Mesodermal cell (in vitro differentiated cells): ENCODE results near the gene KRTAP10-1.
"Not testable (repeated sequence)": the region's sequence is repeated elsewhere in the genome, so short reads cannot be mapped to it uniquely, and the experiment has no call there.

Experiments used
- H3K27ac ChIP-seq: 2 replicates; pipeline ENCODE4 v1.7.0; 2013; ENCODE audit warnings: mild to moderate bottlenecking, low read depth, low read length, moderate library complexity; ENCODE audit not compliant: severe bottlenecking
- H3K36me3 ChIP-seq: 2 replicates; pipeline ENCODE4 v1.7.1; 2013; ENCODE audit warnings: mild to moderate bottlenecking, low read length, moderate library complexity; ENCODE audit not compliant: control insufficient read depth, insufficient read depth
- H3K4me1 ChIP-seq: one replicate; pipeline ENCODE4 v1.7.1; 2013; ENCODE audit warnings: mild to moderate bottlenecking, low read length; ENCODE audit not compliant: insufficient read depth, control insufficient read depth, poor library complexity, severe bottlenecking
- H3K4me3 ChIP-seq: 2 replicates; pipeline ENCODE4 v1.7.0; 2013; ENCODE audit warnings: low read length, control low read depth, mild to moderate bottlenecking; ENCODE audit not compliant: insufficient read depth, poor library complexity, severe bottlenecking; ENCODE audit errors: extremely low read depth
- H3K9me3 ChIP-seq: 2 replicates; pipeline ENCODE4 v1.7.1; 2013; ENCODE audit warnings: mild to moderate bottlenecking, low read length, moderate library complexity; ENCODE audit not compliant: control insufficient read depth
- WGBS, 2 experiments: methylation state at CpG; one replicate each; pipeline ENCODE4 v1.1.5; 2013; ENCODE audit warnings: missing lambda C conversion rate in 2 of 2; ENCODE audit not compliant: insufficient coverage in 2 of 2; 5-methylcytosine and 5-hydroxymethylcytosine counted together

The KRTAP10-1 gene

DNA sequence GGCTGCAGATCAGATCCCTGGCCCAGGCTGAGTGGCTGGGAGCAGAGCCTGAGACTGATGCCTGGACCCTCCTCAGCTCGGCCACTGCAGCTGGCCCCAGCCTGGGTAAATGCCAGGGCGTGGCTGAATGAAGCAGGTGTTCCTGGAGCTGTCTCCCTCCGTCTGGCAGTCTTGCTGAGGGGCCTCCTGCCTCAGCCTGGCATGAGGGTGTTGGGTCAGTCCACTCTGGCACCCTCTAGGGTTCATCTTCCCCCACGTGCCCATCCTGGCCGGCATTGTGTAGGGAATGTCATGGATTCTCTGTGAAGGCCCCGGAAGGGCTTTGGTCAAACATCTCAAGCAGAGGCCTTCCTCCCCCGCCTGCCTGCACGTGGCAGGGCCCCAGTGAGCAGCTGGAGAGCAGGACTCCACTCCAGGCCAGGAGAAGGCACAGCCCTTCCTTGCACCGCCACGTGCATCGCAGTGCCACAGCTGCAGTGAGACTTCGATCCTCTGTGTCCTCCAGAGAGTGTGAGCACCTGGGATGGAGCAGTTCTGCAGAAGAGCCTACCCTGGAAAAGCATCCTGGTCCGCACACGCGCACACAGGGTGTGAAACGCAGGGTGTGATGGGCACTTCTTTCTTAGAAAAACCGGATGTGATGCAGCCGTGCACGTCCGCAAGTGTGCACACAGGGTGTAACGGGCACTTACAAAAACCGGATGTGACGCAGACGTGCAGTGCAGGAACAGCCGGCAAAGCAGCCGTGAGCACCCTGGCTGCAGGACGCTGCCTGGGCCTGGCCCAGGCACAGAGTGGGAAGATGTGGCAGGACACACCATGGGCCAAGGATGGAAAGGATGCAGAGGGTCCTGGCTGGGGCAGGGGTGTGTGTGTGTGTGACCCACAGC is 28.9 kb upstream of the KRTAP10-1 start:
- 85 to 88% methylated on average over 27 of the region's 27 CpGs for WGBS, 2 experiments
- Histone ChIP-seq H3K9me3 (peaks cover 19% of the 10 kb centered on the region), H3K36me3 (no peaks in the 10 kb centered on the region), H3K27ac (no peak overlapping the region), H3K4me3 (no peak overlapping the region), H3K4me1 (peaks cover 4% of the 10 kb centered on the region)

DNA sequence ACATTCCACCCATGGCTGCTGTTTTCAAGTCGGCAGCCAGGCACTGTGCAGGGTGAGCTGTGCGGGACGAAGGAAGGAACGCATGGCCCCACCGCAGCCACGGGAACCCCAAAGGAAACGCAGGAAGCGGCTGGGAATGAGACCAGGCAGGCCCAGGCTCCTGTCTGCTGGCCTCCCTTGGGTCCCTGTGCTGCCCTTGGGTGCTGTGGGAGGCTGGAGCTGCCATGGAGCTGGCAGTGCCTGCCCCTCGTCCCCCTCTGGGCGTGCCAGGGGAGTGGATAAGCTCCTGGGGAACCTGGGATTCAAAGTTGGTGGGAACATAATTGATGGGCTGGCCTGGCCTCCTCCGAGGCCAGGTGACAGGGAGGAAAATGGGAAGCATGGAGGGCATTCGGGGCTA is 28.3 kb upstream of the KRTAP10-1 start:
- WGBS, 2 experiments: 90 to 93% methylated on average over 10 of the region's 12 CpGs
- H3K36me3 ChIP-seq: no peaks in the 10 kb centered on the region
- no peak overlapping the region for H3K27ac ChIP-seq
- no peak overlapping the region for H3K4me3 ChIP-seq
- peaks cover 3% of the 10 kb centered on the region for H3K4me1 ChIP-seq
- peaks cover 19% of the 10 kb centered on the region for H3K9me3 ChIP-seq

DNA sequence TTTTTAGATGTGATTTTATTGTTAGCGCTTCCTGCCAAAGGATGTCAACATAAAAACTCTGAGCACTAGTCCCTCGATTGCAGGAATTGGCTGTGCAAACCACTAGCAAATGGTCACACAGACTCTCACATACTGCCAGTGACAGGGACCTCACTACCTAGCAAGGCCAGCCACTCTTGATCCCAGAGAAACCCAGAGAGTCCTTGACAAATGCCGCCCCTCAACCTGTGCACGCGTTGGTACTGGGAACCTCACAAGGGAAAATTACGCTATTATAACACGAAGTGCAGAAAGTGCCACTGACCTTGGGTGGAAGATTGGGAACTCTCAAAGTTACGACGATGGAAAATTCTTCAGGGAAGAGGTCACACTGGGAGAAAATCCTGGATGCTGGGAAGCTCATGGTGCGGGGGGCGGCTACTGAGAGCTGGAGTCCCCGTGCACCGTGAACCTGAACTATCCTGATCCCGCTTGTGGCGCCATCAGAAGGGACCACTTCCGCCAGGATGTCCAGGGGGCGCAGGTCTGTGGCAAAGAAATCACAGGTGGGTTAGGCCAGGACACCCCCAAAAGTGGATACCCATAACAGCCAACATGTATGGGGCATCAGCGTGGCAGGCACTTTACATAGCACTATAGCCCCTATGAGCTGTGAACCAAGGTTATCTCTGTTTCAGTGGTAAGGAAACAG is 27.6 kb upstream of the KRTAP10-1 start:
- no peaks in the 10 kb centered on the region for H3K4me1 ChIP-seq
- peaks cover 19% of the 10 kb centered on the region for H3K9me3 ChIP-seq
- H3K27ac ChIP-seq: no peak overlapping the region
- H3K4me3 ChIP-seq: no peak overlapping the region
- WGBS, 2 experiments: 94 to 95% methylated on average over 16 to 17 of the region's 18 CpGs
- H3K36me3 ChIP-seq: no peaks in the 10 kb centered on the region

DNA sequence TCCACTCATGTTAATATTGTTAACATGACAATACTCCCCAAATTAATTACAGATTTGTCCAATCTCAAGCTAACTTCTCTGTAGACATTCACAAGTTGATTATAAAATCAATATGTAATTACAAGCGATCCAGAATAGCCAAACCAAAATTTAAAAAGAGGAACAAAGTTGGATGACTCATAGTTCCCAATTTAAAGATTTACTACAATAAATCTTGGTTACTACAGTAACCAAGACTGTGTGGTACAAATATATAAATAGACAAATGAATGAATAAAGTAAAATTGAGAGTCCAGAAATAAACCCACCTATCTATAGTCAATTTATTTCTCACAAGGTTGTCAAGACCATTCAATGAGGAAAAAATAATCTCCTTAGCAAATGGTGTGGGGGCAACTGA is 26.4 kb upstream of the KRTAP10-1 start:
- Histone ChIP-seq H3K4me1 (no peaks in the 10 kb centered on the region), H3K4me3 (no peak overlapping the region), H3K27ac (no peak overlapping the region), H3K36me3 (no peaks in the 10 kb centered on the region), H3K9me3 (peaks cover 13% of the 10 kb centered on the region)
- WGBS, 2 experiments: no CpG with 5 or more reads among the region's 1 CpG

DNA sequence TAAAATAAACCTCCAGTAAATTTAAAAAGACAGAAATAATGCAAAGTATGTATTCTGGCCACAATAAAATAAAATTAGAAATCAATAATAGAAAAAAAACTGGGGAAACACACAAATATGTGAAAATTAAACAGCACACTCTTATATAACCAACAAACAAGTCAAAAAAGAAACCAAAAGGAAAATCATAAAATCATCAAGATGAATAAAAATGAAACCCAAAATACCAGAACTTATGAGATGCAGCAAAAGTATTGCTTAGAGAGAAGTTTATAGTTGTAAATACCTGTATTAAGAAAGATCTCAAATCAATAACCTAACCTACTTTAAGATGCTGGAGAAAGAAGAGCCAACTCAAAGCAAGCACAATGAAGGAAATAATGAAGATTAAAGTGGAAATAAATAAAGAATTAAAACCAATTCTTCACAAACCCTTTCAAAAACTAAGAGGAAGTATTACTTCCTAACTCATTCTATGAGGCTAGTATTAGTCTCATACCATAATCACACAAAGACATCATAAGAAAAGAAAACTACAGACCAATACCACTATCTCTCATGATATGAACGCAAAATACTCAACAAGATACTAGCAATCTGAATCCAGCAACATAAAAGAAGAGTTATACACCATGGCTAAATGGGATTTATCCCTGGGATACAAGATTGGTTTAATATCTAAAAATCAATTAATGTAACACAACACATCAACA is 25.0 kb upstream of the KRTAP10-1 start:
- no CpG with 5 or more reads among the region's 1 CpG for WGBS, 2 experiments
- Histone ChIP-seq H3K27ac (no peak overlapping the region), H3K4me1 (no peaks in the 10 kb centered on the region), H3K9me3 (no peaks in the 10 kb centered on the region), H3K4me3 (no peak overlapping the region), H3K36me3 (no peaks in the 10 kb centered on the region)

DNA sequence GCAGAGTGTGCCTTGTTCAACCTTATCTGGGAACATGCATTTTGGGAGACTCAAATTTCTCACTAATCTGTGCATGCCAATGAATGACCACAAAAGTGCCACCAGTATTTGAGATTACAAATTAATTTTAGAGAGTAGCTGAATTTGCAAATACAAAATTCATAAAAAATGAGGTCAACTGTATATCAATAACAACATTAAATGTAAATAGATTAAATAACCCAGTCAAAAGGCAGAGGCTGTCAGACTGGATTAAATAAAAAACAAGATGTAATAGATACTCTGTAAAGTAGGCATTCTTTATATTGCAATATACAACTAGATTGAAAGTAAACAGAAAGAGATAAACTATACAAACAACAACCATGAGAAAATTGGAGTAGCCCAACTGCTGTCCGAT is 24.1 kb upstream of the KRTAP10-1 start:
- H3K4me3 ChIP-seq: no peak overlapping the region
- no peaks in the 10 kb centered on the region for H3K36me3 ChIP-seq
- no peak overlapping the region for H3K27ac ChIP-seq
- WGBS, 2 experiments: no CpG with 5 or more reads among the region's 1 CpG
- no peaks in the 10 kb centered on the region for H3K4me1 ChIP-seq
- no peaks in the 10 kb centered on the region for H3K9me3 ChIP-seq

DNA sequence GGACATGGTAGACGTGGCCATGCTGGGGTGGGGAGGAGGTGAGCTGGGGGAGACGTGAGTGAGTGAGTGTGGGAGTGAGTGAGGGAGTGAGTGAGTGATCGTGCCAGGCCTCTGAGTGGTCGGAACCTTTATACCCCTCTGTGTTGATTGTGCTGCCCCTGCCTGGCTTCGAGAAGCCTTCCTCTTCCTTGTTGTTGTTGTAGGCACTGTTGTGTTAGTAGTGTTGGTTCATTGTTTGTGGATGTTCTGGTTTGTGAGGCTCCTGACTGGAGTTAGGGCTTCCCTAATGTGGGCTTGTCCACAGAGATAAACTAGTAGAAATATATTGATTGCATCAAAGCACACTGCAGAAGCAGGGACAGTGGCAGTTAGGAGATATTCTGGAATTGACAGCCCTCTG is 18.7 kb upstream of the KRTAP10-1 start, which contains the start of gene KRTAP10-3:
TSS of gene KRTAP10-3 (minus strand) at position 101 of the 400 bp plus-strand sequence. CDS start at position 21, 80 bp downstream.
- Histone ChIP-seq H3K4me3 (no peak within 1 kb of the TSS), H3K4me1 (peaks cover 7% of the 10 kb centered on the region), H3K9me3 (peaks cover 3% of the 10 kb centered on the region), H3K27ac (no peak within 1 kb of the TSS), H3K36me3 (no peaks in the 10 kb centered on the region)
- WGBS, 2 experiments: 84 to 87% methylated on average over 4 to 5 of the region's 5 CpGs

DNA sequence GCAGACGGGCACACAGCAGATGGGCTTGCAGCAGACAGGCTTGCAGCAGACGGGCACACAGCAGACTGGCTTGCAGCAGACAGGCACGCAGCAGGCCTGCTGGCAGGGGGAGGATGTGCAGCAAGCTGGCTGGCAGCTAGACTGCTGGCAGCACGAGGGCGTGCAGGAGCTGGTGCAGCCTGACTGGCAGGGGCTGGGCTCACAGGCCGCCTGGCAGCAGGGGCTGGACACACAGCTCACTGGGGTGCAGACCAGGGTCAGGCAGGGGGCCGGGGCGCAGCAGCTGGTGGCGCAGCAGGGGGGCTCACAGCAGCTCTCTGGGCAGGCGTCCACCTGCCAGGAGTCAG is 18.3 kb upstream of the KRTAP10-1 start:
- H3K4me1 ChIP-seq: not testable (repeated sequence)

DNA sequence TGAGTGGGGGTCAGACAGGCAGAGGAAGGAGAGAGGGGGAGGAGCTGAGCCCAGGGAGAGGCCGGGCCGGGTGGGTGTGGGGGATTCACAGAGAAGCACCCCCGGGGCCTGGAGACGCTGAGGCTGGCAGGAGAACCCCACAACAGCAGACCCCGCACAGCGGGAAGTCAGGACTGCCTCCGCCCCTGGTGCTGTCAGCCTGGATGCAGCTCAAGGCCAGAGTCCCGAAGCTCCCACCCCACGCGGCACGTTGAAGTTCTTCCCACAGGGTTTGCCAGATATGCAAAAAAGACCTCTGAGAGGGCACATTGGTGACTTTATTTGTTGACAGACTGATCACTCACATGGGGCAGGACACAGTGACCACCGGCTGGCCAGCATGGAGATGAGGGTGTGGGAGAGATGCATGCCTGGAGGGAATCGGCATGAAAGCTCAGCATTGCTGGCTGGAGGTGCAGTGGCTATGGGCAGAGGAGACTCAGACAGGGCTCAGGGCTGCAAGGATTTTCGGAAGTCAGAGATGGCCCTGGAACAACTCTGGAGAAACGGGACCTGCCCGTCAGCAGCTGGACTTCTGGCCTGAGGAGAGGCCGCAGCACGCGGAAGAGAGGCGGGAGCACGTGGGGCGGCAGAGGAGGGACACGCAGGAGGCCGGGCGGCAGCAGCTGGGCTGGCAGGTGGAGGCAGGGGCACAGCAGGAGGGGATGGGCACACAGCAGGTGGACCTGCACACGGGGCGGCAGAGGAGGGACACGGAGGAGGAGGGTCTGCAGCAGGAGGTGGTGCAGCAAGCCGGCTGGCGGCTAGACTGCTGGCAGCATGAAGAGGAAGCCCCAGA is 17.7 kb upstream of the KRTAP10-1 start:
- peaks cover 7% of the 10 kb centered on the region for H3K4me1 ChIP-seq
- WGBS, 2 experiments: 70 to 75% methylated on average over 25 to 30 of the region's 30 CpGs
- no peaks in the 10 kb centered on the region for H3K36me3 ChIP-seq
- no peak overlapping the region for H3K4me3 ChIP-seq
- peaks cover 3% of the 10 kb centered on the region for H3K9me3 ChIP-seq
- H3K27ac ChIP-seq: no peak overlapping the region

More for the DNA sequence above, 18.3 kb upstream of the KRTAP10-1 start:
- H3K36me3 ChIP-seq, H3K27ac ChIP-seq, H3K9me3 ChIP-seq, H3K4me3 ChIP-seq: not testable (repeated sequence)
- 85 to 100% methylated on average over 1 to 4 of the region's 10 CpGs for WGBS, 2 experiments

DNA sequence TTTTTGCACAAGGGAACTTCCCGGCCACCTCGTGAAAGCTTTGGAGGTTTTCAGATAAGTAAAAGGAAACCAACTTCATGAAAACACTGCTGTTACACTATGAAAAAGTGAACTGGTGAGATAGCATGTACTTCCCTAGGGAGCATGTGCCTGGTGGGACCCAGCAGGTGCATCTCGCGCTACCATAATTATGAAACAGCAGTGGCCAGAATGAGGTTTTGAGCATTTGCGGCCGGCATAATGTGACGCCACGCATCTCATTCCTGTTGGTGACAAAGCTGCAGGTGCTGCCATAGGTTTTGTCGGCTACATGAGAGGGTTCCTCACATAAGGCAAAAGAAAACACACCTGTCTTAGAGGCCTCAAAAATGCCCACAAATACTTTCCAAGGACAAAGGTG is 16.9 kb upstream of the KRTAP10-1 start:
- Histone ChIP-seq H3K4me1 (peaks cover 7% of the 10 kb centered on the region), H3K27ac (no peak overlapping the region), H3K36me3 (no peaks in the 10 kb centered on the region), H3K4me3 (no peak overlapping the region), H3K9me3 (peaks cover 3% of the 10 kb centered on the region)
- 85 to 95% methylated on average over 8 to 9 of the region's 9 CpGs for WGBS, 2 experiments
